AG04450 (cell line): ENCODE measurements around the gene PRUNE2. TPM values are rescaled to one million over a fixed set of nuclear protein-coding genes. Genes with fewer than 3 reads are reported as not detected.

Source experiments
- CTCF ChIA-PET: fragments of 300-600, 350-600 bp; formaldehyde crosslinking; extraction: SDS; loops from one replicate; lab custom pipeline; 2022; ENCODE audit warnings: antibody characterized with exemption, inconsistent platforms; lab: Charles Lee
- POLR2A ChIA-PET: fragments of 350-600 bp; formaldehyde crosslinking; extraction: SDS; loops from one replicate; lab custom pipeline; 2021; ENCODE audit warnings: antibody characterized with exemption, inconsistent platforms; lab: Yijun Ruan, JAX
- DNase-seq: peaks from one replicate; pipeline ENCODE4 v3.0.0-alpha.2; 2011; ENCODE audit warnings: low read depth, low spot score
- H3K27ac ChIP-seq: one replicate; pipeline ENCODE4 v1.5.1; 2012; ENCODE audit warnings: low read depth, low read length, control low read depth
- H3K27me3 ChIP-seq: one replicate; pipeline ENCODE4 v1.6.0; 2012; ENCODE audit warnings: low read length; ENCODE audit not compliant: control insufficient read depth, insufficient read depth
- H3K4me3 ChIP-seq: 2 replicates; pipeline ENCODE4 v1.5.1; 2011; ENCODE audit warnings: mild to moderate bottlenecking, low read depth, low read length, control low read depth
- H3K9me3 ChIP-seq: 2 replicates; pipeline ENCODE4 v1.5.1; 2012; ENCODE audit warnings: low read length; ENCODE audit not compliant: control insufficient read depth, insufficient read depth
- CTCF ChIP-seq: IDR thresholded peaks from 2 replicates; pipeline ENCODE4 v1.5.1; 2011; ENCODE audit warnings: low read depth, low read length, control low read depth, inconsistent platforms
- polyA plus RNA-seq: library from polyadenylated mRNA; depleted of rRNA; stranded (reverse); fragments of >200 nt; gene quantifications from 2 replicates; pipeline ENCODE4 v1.2.3, GENCODE V29; 2011; rRNA removed
- small RNA-seq: library from RNA; depleted of rRNA; stranded (forward); fragments of <200 nt; gene quantifications from one replicate; pipeline ENCODE3, GENCODE V24; 2012; ENCODE audit warnings: low read depth; ENCODE audit not compliant: insufficient read length

The PRUNE2 gene
- polyA plus RNA-seq, 1 experiment, result 1.1 TPM

DNA sequence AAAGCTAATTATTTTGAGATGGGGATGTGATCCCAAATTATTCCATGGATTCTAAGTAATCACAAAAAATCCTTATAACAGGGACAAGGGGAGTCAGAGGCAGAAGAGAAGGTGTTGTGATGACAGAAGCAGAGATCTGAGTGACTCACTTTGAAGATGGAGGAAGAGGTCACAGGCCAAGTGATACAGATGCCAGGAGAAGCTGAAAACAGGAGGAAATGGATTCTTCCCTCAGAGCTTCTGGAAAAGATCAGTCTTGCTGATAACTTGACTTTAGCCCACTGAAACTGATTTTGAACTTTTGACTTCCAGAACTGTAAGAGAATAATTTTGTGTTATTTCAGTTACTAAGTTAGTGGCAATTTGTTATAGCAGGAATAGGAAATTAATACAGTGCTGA is 341.6 kb downstream of the PRUNE2 start:
- no peak for DNase-seq
- Histone ChIP-seq H3K27ac (no peak overlapping the region), H3K9me3 (no peaks in the 10 kb centered on the region), H3K4me3 (no peak overlapping the region), H3K27me3 (no peaks in the 10 kb centered on the region)
- TF ChIP-seq CTCF, result no peak
- ChIA-PET CTCF (no interaction called here), POLR2A (no interaction called here)

GRCh38 chr9:76562511-76562911 is 343.4 kb downstream of the PRUNE2 start:
- H3K27ac ChIP-seq, result no peak overlapping the region
- ChIA-PET POLR2A (interaction anchor here (0.7 kb wide), 1 partner anchor 101 kb away, joined by 5 read pairs; no protein-coding TSS in a partner anchor), CTCF (no interaction called here)

GRCh38 chr9:76561900-76562299 is 344.0 kb downstream of the PRUNE2 start:
- CTCF ChIA-PET, result no interaction called here
- POLR2A ChIA-PET, result interaction anchor here (0.7 kb wide), 1 partner anchor 101 kb away, joined by 5 read pairs; no protein-coding TSS in a partner anchor
- no peak overlapping the region for H3K4me3 ChIP-seq
- TF ChIP-seq CTCF, result no peak
- H3K27ac ChIP-seq, result no peak overlapping the region
- DNase-seq, result no peak
- H3K9me3 ChIP-seq, result no peaks in the 10 kb centered on the region
- H3K27me3 ChIP-seq, result no peaks in the 10 kb centered on the region

More at GRCh38 chr9:76562511-76562911, 343.4 kb downstream of the PRUNE2 start:
- DNase-seq, result no peak
- no peaks in the 10 kb centered on the region for H3K9me3 ChIP-seq
- no peak for TF ChIP-seq CTCF
- H3K4me3 ChIP-seq, result no peak overlapping the region
- no peaks in the 10 kb centered on the region for H3K27me3 ChIP-seq

Small RNAs within 50 kb of the gene (small RNA-seq; reads per million reads assigned to genes)
- not detected for gene AL359314.1

Other genes starting within 250 kb of the PRUNE2 start
- not detected in 2 replicates for gene PCA3, start 141.7 kb downstream of the PRUNE2 start, polyA plus RNA-seq
- not detected in 2 replicates for gene FOXB2, start 113.5 kb upstream of the PRUNE2 start, polyA plus RNA-seq